ENCODE data around the gene CNPY1.

DNA sequence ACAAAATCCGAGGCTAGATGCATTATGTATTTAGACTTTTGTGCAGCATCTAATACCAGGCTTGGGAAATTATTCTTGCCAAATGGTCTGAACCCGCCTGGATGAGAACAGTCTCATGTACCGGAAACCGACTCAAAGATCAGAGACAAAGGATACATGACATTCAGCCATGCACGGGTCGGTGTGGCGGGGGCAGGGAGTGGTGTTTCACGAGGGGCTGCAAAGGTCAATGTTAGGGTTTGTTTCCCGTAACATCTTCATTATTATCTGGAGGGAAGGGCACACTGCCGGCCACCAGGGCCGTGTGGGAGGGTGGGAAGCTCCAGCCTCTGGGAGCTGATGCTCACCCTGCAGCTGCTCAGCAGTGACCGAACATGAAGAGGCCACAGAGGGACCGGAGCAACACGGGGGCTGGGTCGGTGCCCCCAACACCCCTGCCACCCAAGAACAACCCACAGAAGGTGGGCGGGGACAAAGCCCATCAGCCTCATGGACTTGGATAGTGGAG, 23.1 kb downstream of the CNPY1 start:
- TF ChIP-seq CTCF (IDR thresholded peaks at IDR 0.05; ENCODE audit: poor library complexity, severe bottlenecking) (no peak), EP300 (conservative IDR thresholded peaks at IDR 0.05; ENCODE audit: poor library complexity, severe bottlenecking) (no peak)
